A204.1 (cell line): ENCODE measurements around the gene ETV3L.

Source experiments
- FAIRE-seq: peaks from 2 replicates; lab custom pipeline; 2012; peaks lifted over from hg19 to GRCh38; lab: Jason Lieb, UNC

ETV3L gene

GRCh38 chr1:157131281-157131680 is 31.7 kb upstream of the ETV3L start:
- FAIRE-seq: no peak

GRCh38 chr1:157124855-157125254 is 25.2 kb upstream of the ETV3L start:
- no peak for FAIRE-seq

GRCh38 chr1:157119448-157119847 is 19.8 kb upstream of the ETV3L start:
- FAIRE-seq: no peak

- FAIRE-seq: no peak
These were observed 19.4 kb upstream of the ETV3L start for GRCh38 chr1:157119008-157119407.

- FAIRE-seq: no peak
These were observed 18.0 kb upstream of the ETV3L start for GRCh38 chr1:157117527-157118057.

GRCh38 chr1:157116737-157117103 is 17.1 kb upstream of the ETV3L start:
- no peak for FAIRE-seq

GRCh38 chr1:157115851-157116736 is 16.5 kb upstream of the ETV3L start:
- no peak for FAIRE-seq

GRCh38 chr1:157115429-157115838 is 15.8 kb upstream of the ETV3L start:
- FAIRE-seq: no peak

- FAIRE-seq: no peak
These were observed 14.8 kb upstream of the ETV3L start for GRCh38 chr1:157114183-157115121.

- no peak for FAIRE-seq
These were observed 14.0 kb upstream of the ETV3L start for GRCh38 chr1:157113631-157114030.

- FAIRE-seq: no peak
These were observed 13.5 kb upstream of the ETV3L start for GRCh38 chr1:157113106-157113505.

GRCh38 chr1:157112186-157112867 is 12.7 kb upstream of the ETV3L start:
- no peak for FAIRE-seq

GRCh38 chr1:157111396-157112165 is 12.0 kb upstream of the ETV3L start:
- no peak for FAIRE-seq

- no peak for FAIRE-seq
These were observed 11.1 kb upstream of the ETV3L start for GRCh38 chr1:157110686-157111085.

GRCh38 chr1:157110003-157110402 is 10.4 kb upstream of the ETV3L start:
- no peak for FAIRE-seq

- no peak for FAIRE-seq
These were observed 8.8 kb upstream of the ETV3L start for GRCh38 chr1:157108448-157108847.

GRCh38 chr1:157107702-157108101 is 8.1 kb upstream of the ETV3L start:
- no peak for FAIRE-seq

GRCh38 chr1:157106813-157107189 is 7.2 kb upstream of the ETV3L start:
- no peak for FAIRE-seq

- FAIRE-seq: no peak
These were observed 6.6 kb upstream of the ETV3L start for GRCh38 chr1:157105988-157106812.

GRCh38 chr1:157105298-157105987 is 5.8 kb upstream of the ETV3L start:
- FAIRE-seq: no peak
